H1 (cell line): ENCODE measurements around the gene TLL1. TPM values are rescaled to one million over a fixed set of nuclear protein-coding genes. Genes with fewer than 3 reads are reported as not detected.
A peak's percentile ranks its signal among the peaks of the same experiment; 100 is the strongest.

Source experiments
- E2F6 ChIP-seq: IDR thresholded peaks from 2 replicates; pipeline ENCODE4 v1.6.1; 2012; ENCODE audit warnings: inconsistent platforms
- USF2 ChIP-seq: IDR thresholded peaks from 2 replicates; pipeline ENCODE4 v1.6.1; 2011; ENCODE audit warnings: low read length, improper control_type of control experiment
- polyA plus RNA-seq, 7 experiments: library from polyadenylated mRNA; depleted of rRNA in 3 of 7; stranded (reverse) in 5 of 7; unstranded in 2 of 7; fragments of >200 nt in 5 of 7; fragments of 200-250 nt in 2 of 7; gene quantifications; 1 replicate in 5 of 7; 2 replicates in 1 of 7; 4 replicates in 1 of 7; pipeline versions ENCODE4 v1.2.1 to v1.2.3, GENCODE V29; 2011 to 2013; ENCODE audit warnings: missing spikeins in 2 of 7, mixed read lengths in 2 of 7
- total RNA-seq: library from RNA; stranded (reverse); fragmentation: NEBNext Ultra II Directional; extraction: Animal tissue kit (Norgen Biotek cat#: 25700); gene quantifications from 2 replicates; pipeline ENCODE4 v1.2.1, GENCODE V29; 2021

The TLL1 gene
- total and polyA plus RNA-seq, 2 of the 8 experiments (the other 6 are each of a cell fraction or from before 2014, with no cell fraction given), result 0.18 to 1.1 TPM

GRCh38 chr4:165874791-165875371 is 1.8 kb downstream of the TLL1 start (continued):
- TF ChIP-seq USF2 (peak; percentile 88), E2F6 (peak; percentile 100)
